D721Med (cell line): ENCODE measurements around the gene CMTM3.

ENCODE experiments used
- DNase-seq: peaks from one replicate; pipeline ENCODE4 v3.0.0; 2011; ENCODE audit warnings: low spot score; ENCODE audit not compliant: insufficient read length
- FAIRE-seq: peaks from 2 replicates; lab custom pipeline; 2011; peaks lifted over from hg19 to GRCh38; lab: Jason Lieb, UNC
- TF ChIP-seq, protein P1 (sequence below): IDR thresholded peaks from 2 replicates; pipeline ENCODE4 v1.5.1; 2012; ENCODE audit warnings: mild to moderate bottlenecking, control low read depth; ENCODE audit not compliant: insufficient read depth; ENCODE audit errors: missing control alignments

CMTM3 gene

DNA sequence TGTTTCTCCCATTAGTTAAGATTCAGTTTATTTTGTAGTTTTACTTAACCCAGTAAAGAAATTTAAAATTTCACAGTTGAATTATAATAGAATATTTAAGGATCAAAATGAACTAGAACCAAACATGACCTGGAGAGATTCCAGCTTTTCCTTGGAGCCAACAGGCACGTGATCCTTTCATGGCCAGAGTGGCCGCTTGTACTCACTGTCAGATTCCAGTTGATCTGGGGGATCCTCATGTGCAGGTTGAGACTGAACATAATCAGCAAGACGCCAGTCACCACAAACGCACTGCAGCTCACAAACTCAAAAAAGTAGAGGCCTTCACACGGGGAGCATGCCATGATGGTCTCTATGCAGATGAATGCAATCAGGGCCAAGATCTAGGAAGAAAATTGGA, 31.7 kb downstream of the CMTM3 start:
- TF ChIP-seq, protein P1, sequence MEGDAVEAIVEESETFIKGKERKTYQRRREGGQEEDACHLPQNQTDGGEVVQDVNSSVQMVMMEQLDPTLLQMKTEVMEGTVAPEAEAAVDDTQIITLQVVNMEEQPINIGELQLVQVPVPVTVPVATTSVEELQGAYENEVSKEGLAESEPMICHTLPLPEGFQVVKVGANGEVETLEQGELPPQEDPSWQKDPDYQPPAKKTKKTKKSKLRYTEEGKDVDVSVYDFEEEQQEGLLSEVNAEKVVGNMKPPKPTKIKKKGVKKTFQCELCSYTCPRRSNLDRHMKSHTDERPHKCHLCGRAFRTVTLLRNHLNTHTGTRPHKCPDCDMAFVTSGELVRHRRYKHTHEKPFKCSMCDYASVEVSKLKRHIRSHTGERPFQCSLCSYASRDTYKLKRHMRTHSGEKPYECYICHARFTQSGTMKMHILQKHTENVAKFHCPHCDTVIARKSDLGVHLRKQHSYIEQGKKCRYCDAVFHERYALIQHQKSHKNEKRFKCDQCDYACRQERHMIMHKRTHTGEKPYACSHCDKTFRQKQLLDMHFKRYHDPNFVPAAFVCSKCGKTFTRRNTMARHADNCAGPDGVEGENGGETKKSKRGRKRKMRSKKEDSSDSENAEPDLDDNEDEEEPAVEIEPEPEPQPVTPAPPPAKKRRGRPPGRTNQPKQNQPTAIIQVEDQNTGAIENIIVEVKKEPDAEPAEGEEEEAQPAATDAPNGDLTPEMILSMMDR: no peak
- FAIRE-seq: no peak

DNA sequence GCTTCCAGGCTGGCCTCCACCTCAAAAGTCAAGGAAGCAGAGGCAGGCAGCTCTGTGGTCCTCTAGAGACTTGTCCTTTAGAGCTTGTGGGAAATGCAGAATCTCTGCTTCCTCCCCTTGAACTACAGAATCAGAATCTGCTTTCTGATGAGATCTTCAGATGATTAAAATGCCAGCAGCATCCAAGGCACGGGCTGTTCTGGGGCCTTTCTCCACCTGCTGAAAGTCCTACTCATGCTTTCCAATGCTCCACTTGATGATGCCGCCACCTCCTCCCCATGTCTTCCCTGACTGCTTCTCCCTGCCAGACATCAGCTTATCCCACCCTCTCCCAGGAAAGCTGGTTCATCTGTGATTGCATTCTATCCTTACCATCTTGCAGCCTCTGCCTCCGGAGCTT, 33.3 kb downstream of the CMTM3 start:
- no peak for DNase-seq
- TF ChIP-seq, protein P1: no peak
- FAIRE-seq: no peak

More for the DNA sequence above, 31.7 kb downstream of the CMTM3 start:
- no peak for DNase-seq

DNA sequence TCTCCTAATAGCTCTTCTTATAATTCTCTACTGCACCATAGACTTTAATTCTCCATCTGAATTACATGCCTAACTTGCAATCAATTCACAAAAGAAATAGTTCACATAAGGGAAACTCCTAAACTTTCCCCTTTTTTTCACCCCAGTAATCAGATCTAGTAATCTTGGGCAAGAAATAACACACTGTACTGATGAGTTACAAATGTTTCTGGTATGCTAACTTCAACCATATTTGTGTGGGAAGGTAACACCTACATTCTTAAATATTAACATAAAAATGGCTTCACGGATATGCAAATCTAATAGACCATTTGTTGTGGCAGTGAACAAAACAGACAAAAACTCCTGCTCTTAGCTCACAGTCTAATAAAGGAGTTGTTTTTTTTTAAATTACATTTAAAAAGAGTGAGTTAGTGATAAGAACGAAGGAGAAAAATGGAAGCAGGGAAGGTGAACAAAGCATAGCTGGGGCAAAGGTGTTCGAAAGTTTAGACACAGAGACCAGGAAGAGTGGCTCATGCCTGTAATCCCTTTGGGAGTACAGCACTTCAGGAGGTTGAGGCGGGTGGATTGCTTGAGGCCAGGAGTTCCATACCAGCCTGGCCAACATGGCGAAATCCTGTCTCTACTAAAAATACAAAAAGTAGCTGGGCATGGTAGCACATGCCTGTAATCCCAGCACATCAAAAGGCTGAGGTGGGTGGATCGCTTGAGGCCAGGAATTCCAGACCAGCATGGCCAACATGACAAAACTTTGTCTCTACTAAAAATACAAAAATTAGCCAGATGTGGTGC, 34.8 kb downstream of the CMTM3 start:
- DNase-seq: no peak
- no peak for FAIRE-seq
- TF ChIP-seq, protein P1: no peak

DNA sequence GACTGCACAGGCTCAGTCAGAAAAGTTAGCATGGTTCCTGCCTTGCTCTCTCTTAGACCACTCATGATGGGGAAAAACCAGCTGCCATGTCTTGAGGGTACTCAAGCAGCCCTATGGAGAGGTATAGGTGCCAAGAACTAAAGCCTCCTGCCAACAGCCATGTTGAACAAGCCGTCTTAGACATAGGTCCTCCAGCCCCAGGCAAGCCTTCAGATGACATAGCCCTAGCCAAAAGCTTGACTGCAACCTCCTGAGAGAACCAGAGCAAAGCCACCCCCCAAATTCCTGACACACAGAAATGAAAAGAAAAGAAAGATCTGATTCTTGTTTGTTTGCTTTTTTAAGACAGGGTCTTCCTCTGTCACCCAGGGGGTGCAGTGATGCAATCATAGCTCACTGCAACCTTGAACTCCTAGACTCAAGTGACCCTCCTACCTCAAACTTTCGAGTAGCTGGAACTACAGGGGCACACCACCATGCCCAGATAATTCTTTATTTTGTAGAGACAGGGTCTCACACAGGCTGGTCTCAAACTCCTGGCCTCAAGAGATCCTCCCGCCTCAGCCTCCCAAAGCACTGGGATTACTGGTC, 36.3 kb downstream of the CMTM3 start:
- FAIRE-seq (no peak), DNase-seq (no peak)
- TF ChIP-seq, protein P1: no peak

DNA sequence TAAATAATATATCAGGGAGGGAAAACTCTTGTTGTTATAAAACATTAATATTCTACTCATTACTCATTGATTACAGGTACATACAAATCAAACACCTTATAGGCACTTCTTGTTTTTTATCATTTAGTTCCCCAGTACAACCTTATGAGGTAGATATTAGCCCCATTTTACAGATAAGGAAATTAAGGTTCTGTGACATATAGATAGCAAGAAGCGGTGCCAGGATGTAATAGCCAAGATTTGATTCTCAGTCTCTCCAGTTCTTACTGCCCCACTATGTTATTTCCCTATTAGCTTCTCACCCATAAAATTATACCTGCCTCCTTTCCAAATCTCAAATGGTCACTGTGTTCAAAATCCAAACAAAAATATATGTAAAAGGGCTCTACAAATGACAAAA, 36.9 kb downstream of the CMTM3 start:
- TF ChIP-seq, protein P1: no peak
- DNase-seq: no peak
- FAIRE-seq: no peak

DNA sequence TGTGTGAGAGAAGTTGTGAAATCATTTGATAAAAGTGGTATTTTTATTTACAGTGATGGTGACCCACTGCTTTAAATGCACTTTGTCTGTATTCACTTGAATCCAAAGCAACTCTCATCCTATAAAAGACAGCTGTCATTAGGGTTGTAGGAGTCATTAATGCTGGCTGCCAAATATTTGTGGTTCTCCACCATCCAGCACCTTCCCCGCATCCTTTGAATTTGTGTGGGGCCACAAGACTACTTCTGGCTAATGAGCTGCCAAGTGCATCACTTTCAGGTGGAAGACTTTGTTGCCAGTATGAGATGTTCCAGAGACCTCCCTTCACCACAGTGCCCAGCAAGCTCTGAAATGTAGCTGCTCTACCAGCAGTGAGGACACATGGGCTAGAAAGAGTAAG, 43.4 kb downstream of the CMTM3 start:
- FAIRE-seq (no peak), DNase-seq (no peak)
- TF ChIP-seq, protein P1: no peak

DNA sequence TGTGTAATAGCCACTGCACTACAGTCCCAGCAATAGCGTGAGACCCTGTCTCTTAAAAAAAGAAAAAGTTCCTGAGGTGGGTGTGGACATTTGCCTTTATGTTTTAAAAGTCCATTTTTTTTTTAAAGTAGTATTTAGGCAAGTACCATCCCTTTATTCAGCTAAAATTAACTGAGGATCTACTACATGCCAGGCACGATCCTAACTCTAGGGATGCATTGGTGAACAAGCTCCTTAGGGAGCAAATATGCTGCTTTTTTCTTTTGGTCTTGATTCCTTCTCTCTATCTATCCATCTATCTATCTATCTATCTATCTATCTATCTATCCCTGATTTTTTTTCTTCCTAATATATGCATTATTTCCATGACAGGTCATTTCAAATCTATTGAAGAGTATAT, 44.7 kb downstream of the CMTM3 start:
- FAIRE-seq (no peak), DNase-seq (no peak)
- TF ChIP-seq, protein P1: no peak
